Spleen (tissue), 11 donors: ENCODE results near the gene OPRD1. TPM values are rescaled to one million over a fixed set of nuclear protein-coding genes. Genes with fewer than 3 reads are reported as not detected.
"Not testable (repeated sequence)": the region's sequence is repeated elsewhere in the genome, so short reads cannot be mapped to it uniquely, and the experiment has no call there.

Experiments
- DNase-seq: peaks from one replicate; pipeline ENCODE4 v3.0.0-alpha.2; 2020
- H3K27ac ChIP-seq, 8 donors: fragments of 200-600 bp; sonication (generic) in 7 of 8; 1 replicate in 4 of 8; 2 replicates in 4 of 8; pipeline versions ENCODE4 v1.5.0 to v1.8.0; 2016 to 2021; ENCODE audit warnings: inconsistent platforms in 4 of 8, mild to moderate bottlenecking in 4 of 8, moderate library complexity in 1 of 8
- H3K27me3 ChIP-seq, 7 donors: fragments of 200-600 bp; sonication (generic) in 6 of 7; replicated peaks in 1 of 7; 1 replicate in 4 of 7; 2 replicates in 3 of 7; pipeline versions ENCODE4 v1.5.0 to v1.8.0; 2016 to 2021; ENCODE audit warnings: inconsistent platforms in 3 of 7, mild to moderate bottlenecking in 1 of 7
- H3K36me3 ChIP-seq, 6 donors: fragments of 200-600 bp; sonication (generic) in 5 of 6; 1 replicate in 4 of 6; 2 replicates in 2 of 6; pipeline versions ENCODE4 v1.5.0 to v1.8.0; 2016 to 2021; ENCODE audit warnings: inconsistent platforms in 2 of 6
- H3K4me1 ChIP-seq, 6 donors: fragments of 200-600 bp; sonication (generic) in 5 of 6; 1 replicate in 3 of 6; 2 replicates in 3 of 6; pipeline versions ENCODE4 v1.5.0 to v1.8.0; 2016 to 2021; ENCODE audit warnings: inconsistent platforms in 3 of 6
- H3K4me3 ChIP-seq, 8 donors: fragments of 200-600 bp; sonication (generic) in 7 of 8; 1 replicate in 4 of 8; 2 replicates in 4 of 8; pipeline versions ENCODE4 v1.5.0 to v1.8.0; 2016 to 2021; ENCODE audit warnings: inconsistent platforms in 4 of 8, mild to moderate bottlenecking in 4 of 8, moderate library complexity in 2 of 8
- H3K9me3 ChIP-seq, 8 donors: fragments of 200-600 bp; sonication (generic) in 7 of 8; 1 replicate in 4 of 8; 2 replicates in 4 of 8; pipeline versions ENCODE4 v1.5.0 to v1.8.0; 2016 to 2021; ENCODE audit warnings: inconsistent platforms in 4 of 8
- POLR2A ChIP-seq, 3 donors: fragments of 450-650 bp; IDR thresholded peaks; one replicate each; pipeline ENCODE4 v1.5.1; 2017; ENCODE audit warnings: antibody characterized with exemption in 3 of 3, mild to moderate bottlenecking in 1 of 3
- POLR2AphosphoS5 ChIP-seq, 3 donors: sonication (generic); formaldehyde crosslinking; IDR thresholded peaks; one replicate each; pipeline ENCODE4 v1.5.1; 2017; ENCODE audit warnings: antibody characterized with exemption in 3 of 3
- WGBS, 5 donors: extraction: QIAGEN DNeasy Blood & Tissue Kit in 3 of 5; methylation state at CpG; one replicate each; pipeline versions ENCODE4 v1.1.5 to v1.1.7; 2013 to 2018; 5-methylcytosine and 5-hydroxymethylcytosine counted together
- intact Hi-C: fragments of 100-400 bp; cut with DNase I; formaldehyde crosslinking; loops from one replicate; pipeline ENCODE4 v1.15.0; 2023; ENCODE audit warnings: low total_unique reads
- polyA plus RNA-seq, 3 donors: library from polyadenylated mRNA; stranded (reverse); fragments of 200-250 nt; gene quantifications; one replicate each; pipeline ENCODE4 v1.2.1, GENCODE V29; 2013
- total RNA-seq, 7 donors: library from RNA; depleted of rRNA in 3 of 7; stranded (reverse); fragments of >200 nt in 3 of 7; fragmentation: NEBNext Ultra II Directional in 4 of 7; extraction: Animal tissue kit (Norgen Biotek cat#: 25700) in 4 of 7; gene quantifications; one replicate each; pipeline versions ENCODE4 v1.1.0 to v1.2.1, GENCODE V29; 2016 to 2021
- TF ChIP-seq, protein P1 (sequence below), 11 experiments: fragments of 200-600 bp in 7 of 11; fragments of 450-650 bp in 4 of 11; sonication (generic) in 4 of 11; IDR thresholded peaks in 8 of 11; conservative IDR thresholded peaks in 3 of 11; 1 replicate in 7 of 11; 2 replicates in 4 of 11; pipeline versions ENCODE4 v1.4.0 to v1.8.0; 2016 to 2021; ENCODE audit warnings: antibody characterized with exemption in 11 of 11, inconsistent platforms in 4 of 11, mild to moderate bottlenecking in 1 of 11
- donor health status: healthy with polysubstance abuse.
- donor health status: DM: no; HTN: no; CAD: no; lungs with moderate emphysema.
- donor health status: DM: no; HTN: no; CAD: no.
- donor health status: Bipolar disorder and iron deficiency.
- donor health status: healthy.
- donor health status: DM: no; HTN: no; CAD: no.
- donor health status: DM: yes; HTN: yes; CAD: no.

OPRD1 gene
- total and polyA plus RNA-seq, 10 donors: not detected

DNA sequence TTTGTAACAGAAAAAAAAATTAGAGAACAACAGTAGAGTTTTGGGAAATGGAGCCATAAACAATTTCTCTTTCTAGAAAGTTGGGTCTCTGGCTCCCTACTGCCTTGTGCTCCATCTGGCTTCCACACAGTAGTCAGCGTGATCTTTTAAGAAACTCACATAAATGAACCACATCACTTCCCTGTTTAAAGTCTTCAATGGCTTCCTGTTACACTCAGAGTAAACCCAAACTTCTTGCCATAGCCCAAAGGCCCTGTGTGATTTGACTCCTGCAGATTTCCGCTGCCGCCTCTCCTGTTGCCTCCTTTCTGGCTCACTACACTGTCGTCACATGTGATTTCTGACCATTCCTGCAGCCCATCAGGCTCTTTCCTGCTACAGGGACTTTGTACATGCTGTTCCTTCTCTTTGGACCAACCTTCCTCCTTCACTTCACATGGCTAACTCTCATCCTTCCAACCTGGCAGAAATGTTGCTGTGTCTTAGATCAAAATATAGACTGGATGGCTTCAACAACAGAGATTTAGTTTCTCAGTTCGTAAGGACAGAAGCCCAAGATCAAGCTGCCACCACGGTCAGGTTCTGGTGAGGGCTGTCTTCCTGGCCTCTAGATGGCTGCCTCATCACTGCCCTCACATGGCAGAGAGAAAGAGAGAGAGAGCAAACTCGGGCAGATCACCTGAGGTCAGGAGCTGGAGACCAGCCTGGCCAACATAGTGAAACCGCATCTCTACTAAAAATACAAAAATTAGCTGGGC lies 34.0 kb downstream of the OPRD1 start:
- Histone ChIP-seq H3K27ac (no peak overlapping the region), H3K4me3 (no peak overlapping the region), H3K27me3 (peaks cover 0 to 2% (median 0%) of the 10 kb centered on the region in 7 donors), H3K4me1 (no peaks in the 10 kb centered on the region), H3K36me3 (no peaks in the 10 kb centered on the region), H3K9me3 (no peaks in the 10 kb centered on the region)
- DNase-seq: no peak
- intact Hi-C loops: no loop called here
- 39 to 75% (median 55%) methylated on average over 8 of the region's 8 CpGs for WGBS, 5 donors
- TF ChIP-seq, protein P1, sequence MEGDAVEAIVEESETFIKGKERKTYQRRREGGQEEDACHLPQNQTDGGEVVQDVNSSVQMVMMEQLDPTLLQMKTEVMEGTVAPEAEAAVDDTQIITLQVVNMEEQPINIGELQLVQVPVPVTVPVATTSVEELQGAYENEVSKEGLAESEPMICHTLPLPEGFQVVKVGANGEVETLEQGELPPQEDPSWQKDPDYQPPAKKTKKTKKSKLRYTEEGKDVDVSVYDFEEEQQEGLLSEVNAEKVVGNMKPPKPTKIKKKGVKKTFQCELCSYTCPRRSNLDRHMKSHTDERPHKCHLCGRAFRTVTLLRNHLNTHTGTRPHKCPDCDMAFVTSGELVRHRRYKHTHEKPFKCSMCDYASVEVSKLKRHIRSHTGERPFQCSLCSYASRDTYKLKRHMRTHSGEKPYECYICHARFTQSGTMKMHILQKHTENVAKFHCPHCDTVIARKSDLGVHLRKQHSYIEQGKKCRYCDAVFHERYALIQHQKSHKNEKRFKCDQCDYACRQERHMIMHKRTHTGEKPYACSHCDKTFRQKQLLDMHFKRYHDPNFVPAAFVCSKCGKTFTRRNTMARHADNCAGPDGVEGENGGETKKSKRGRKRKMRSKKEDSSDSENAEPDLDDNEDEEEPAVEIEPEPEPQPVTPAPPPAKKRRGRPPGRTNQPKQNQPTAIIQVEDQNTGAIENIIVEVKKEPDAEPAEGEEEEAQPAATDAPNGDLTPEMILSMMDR (IDR thresholded peaks at IDR 0.05 in 8 of 11, conservative IDR thresholded peaks at IDR 0.05 in 3 of 11): no peak
- TF ChIP-seq POLR2A (IDR thresholded peaks at IDR 0.05) (no peak), POLR2AphosphoS5 (IDR thresholded peaks at IDR 0.05) (no peak)

DNA sequence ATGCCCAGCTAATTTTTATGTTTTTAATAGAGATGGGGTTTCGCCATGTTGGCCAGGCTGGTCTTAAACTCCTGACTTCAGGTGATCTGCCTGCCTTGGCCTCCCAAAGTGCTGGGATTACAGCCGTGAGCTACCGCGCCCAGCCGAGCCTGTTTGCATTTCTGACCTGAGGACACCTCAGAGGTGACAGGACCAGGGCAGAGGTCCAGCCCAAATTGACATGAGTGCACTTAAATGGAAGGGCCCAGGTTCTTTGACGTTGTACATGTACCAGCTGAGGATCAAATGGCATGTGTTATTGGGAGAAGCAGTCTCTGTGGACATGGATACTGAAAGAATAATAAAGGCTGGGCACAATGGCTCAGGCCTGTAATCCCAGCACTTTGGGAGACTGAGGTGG lies 35.2 kb downstream of the OPRD1 start:
- WGBS, 5 donors: 87 to 96% (median 93%) methylated on average over 6 of the region's 6 CpGs
- H3K27me3 ChIP-seq, H3K36me3 ChIP-seq, DNase-seq, H3K4me3 ChIP-seq, intact Hi-C loops, H3K4me1 ChIP-seq, H3K27ac ChIP-seq, H3K9me3 ChIP-seq: not testable (repeated sequence)

DNA sequence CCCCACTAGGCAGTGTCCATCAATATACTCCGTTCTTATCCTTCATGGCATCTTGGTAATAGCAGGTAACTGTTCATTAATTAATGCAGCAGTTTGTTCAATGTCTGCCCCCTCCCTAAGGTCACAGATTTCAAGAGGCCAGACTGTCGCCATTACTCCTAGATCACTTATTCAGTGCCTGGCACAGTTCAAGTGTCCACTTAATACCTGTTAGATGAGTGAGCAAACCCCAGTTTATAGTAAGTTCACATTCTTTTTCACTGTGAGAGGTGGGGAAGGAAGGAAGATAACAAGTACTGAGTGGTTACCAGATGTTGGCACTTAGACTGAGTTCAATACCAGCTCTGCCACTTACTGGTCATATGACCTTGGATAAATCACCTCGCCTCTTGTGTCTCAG lies 36.4 kb downstream of the OPRD1 start:
- no peaks in the 10 kb centered on the region for H3K27me3 ChIP-seq
- intact Hi-C loops: no loop called here
- H3K4me1 ChIP-seq: no peaks in the 10 kb centered on the region
- no peak overlapping the region for H3K4me3 ChIP-seq
- no peaks in the 10 kb centered on the region for H3K9me3 ChIP-seq
- no peaks in the 10 kb centered on the region for H3K36me3 ChIP-seq
- 81 to 88% (median 83%) methylated on average over 3 of the region's 3 CpGs for WGBS, 5 donors
- TF ChIP-seq POLR2A (IDR thresholded peaks at IDR 0.05) (no peak), POLR2AphosphoS5 (IDR thresholded peaks at IDR 0.05) (no peak)
- TF ChIP-seq, protein P1 (IDR thresholded peaks at IDR 0.05 in 8 of 11, conservative IDR thresholded peaks at IDR 0.05 in 3 of 11): no peak
- no peak for DNase-seq
- H3K27ac ChIP-seq: no peak overlapping the region

DNA sequence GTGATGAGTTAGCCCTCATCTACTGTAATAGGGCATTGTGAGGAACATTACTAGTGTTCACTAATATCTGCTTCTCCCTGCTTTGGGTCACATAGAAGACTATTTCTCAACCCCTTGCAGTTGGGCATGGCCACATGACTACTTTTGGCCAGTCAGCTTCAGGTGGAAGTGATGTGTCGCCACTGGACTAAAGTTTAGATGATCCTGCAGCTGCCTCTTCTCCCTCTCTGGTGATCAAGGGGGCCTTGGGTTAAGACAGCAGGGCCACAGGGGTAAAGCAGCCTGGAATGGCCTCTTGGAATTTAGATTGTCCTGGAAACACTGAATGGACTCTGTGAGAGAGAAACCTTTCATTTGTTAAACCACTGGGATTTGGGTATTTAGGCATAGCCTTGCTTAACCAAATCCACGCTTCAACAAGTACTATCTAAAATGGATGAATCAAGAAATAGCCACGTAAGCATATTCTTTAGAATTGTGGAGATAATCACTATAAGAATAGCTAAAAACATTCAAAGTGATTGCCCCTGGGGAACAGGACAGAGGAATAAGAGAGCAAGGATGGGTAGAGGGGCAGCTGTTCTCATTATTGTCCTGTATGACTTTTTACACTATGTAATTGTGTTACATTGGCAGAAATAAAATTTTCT lies 41.2 kb downstream of the OPRD1 start:
- H3K27me3 ChIP-seq: peaks cover 0 to 30% (median 0%) of the 10 kb centered on the region in 7 donors
- 74 to 91% (median 77%) methylated on average over 3 of the region's 3 CpGs for WGBS, 5 donors
- H3K27ac ChIP-seq: no peak overlapping the region
- H3K36me3 ChIP-seq: no peaks in the 10 kb centered on the region
- peaks cover 0 to 3% (median 0%) of the 10 kb centered on the region in 6 donors for H3K4me1 ChIP-seq
- no peak overlapping the region for H3K4me3 ChIP-seq
- no peak for DNase-seq
- TF ChIP-seq, protein P1 (IDR thresholded peaks at IDR 0.05 in 8 of 11, conservative IDR thresholded peaks at IDR 0.05 in 3 of 11): no peak
- TF ChIP-seq POLR2A (IDR thresholded peaks at IDR 0.05) (no peak), POLR2AphosphoS5 (IDR thresholded peaks at IDR 0.05) (no peak)
- intact Hi-C loops: no loop called here
- no peaks in the 10 kb centered on the region for H3K9me3 ChIP-seq

DNA sequence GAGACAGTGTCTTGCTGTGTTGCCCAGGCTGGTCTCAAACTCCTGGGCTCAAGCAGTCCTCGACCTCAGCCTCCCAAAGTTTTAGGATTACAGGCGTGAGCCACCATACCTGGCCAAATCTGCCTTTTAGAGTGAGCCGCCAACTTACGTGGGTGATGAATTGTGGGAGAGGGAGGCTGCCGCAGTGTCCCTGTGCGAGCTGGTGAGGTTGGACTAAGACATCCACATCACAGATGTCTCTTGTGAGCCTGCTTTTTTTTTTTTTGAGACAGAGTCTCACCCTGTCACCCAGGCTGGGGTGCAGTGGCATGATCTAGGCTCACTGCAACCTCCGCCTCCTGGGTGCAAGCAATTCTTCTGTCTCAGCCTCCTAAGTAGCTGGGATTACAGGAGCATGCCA lies 42.4 kb downstream of the OPRD1 start:
- DNase-seq, H3K27ac ChIP-seq, H3K4me1 ChIP-seq, H3K9me3 ChIP-seq, H3K4me3 ChIP-seq, intact Hi-C loops, H3K36me3 ChIP-seq: not testable (repeated sequence)
- WGBS, 5 donors: 82 to 94% (median 89%) methylated on average over 7 of the region's 7 CpGs
- peaks cover 0 to 30% (median 0%) of the 10 kb centered on the region in 7 donors for H3K27me3 ChIP-seq
